Sigmoid colon (tissue), 7 donors: ENCODE data around the gene KCNJ16. TPM values are rescaled to one million over a fixed set of nuclear protein-coding genes. Genes with fewer than 3 reads are reported as not detected.

Experiments used
- DNase-seq: peaks from one replicate; pipeline ENCODE4 v3.0.0-alpha.2; 2019
- H3K27ac ChIP-seq, 4 donors: fragments of 200-600 bp; sonication (generic); one replicate each; pipeline ENCODE4 v1.5.1; 2016 to 2019; ENCODE audit warnings: mild to moderate bottlenecking in 1 of 4
- H3K27me3 ChIP-seq, 3 donors: fragments of 200-600 bp; sonication (generic); one replicate each; pipeline ENCODE4 v1.5.1; 2019; ENCODE audit warnings: mild to moderate bottlenecking in 1 of 3
- H3K36me3 ChIP-seq, 4 donors: fragments of 200-600 bp; sonication (generic); one replicate each; pipeline ENCODE4 v1.5.1; 2016 to 2019
- H3K4me1 ChIP-seq, 4 donors: fragments of 200-600 bp; sonication (generic); one replicate each; pipeline ENCODE4 v1.5.1; 2017 to 2019
- H3K4me3 ChIP-seq, 4 donors: fragments of 200-600 bp; sonication (generic); one replicate each; pipeline ENCODE4 v1.5.1; 2017 to 2019; ENCODE audit warnings: mild to moderate bottlenecking in 2 of 4, moderate library complexity in 1 of 4
- H3K9me3 ChIP-seq, 4 donors: fragments of 200-600 bp in 3 of 4; sonication (generic) in 3 of 4; one replicate each; pipeline versions ENCODE4 v1.5.1 to v1.6.1; 2013 to 2019
- CTCF ChIP-seq, 4 experiments: fragments of 450-650 bp in 3 of 4; fragments of 200-600 bp in 1 of 4; IDR thresholded peaks; one replicate each; pipeline ENCODE4 v1.5.1; 2016 to 2019; ENCODE audit warnings: antibody characterized with exemption in 4 of 4, mild to moderate bottlenecking in 3 of 4, moderate library complexity in 2 of 4
- EP300 ChIP-seq, 4 donors: sonication (generic); formaldehyde crosslinking; IDR thresholded peaks; one replicate each; pipeline ENCODE4 v1.6.1; 2017; ENCODE audit warnings: antibody characterized with exemption in 4 of 4
- POLR2A ChIP-seq, 2 donors: fragments of 450-650 bp; IDR thresholded peaks; one replicate each; pipeline ENCODE4 v1.6.1; 2016; ENCODE audit warnings: antibody characterized with exemption in 2 of 2, mild to moderate bottlenecking in 2 of 2, moderate library complexity in 2 of 2
- POLR2AphosphoS5 ChIP-seq, 4 donors: sonication (generic); formaldehyde crosslinking; IDR thresholded peaks; one replicate each; pipeline ENCODE4 v1.6.1; 2017; ENCODE audit warnings: antibody characterized with exemption in 4 of 4
- WGBS, 2 donors: extraction: QIAGEN DNeasy Blood & Tissue Kit; methylation state at CpG; one replicate each; pipeline ENCODE4 v1.1.7; 2013; 5-methylcytosine and 5-hydroxymethylcytosine counted together
- intact Hi-C: fragments of 100-400 bp; cut with DNase I; formaldehyde crosslinking; loops from one replicate; pipeline ENCODE4 v1.15.1; 2023
- polyA plus RNA-seq, 3 donors: library from polyadenylated mRNA; stranded (reverse); fragments of 200-250 nt; gene quantifications; one replicate each; pipeline ENCODE4 v1.2.3, GENCODE V29; 2013
- total RNA-seq, 4 donors: library from RNA; depleted of rRNA; stranded (reverse); fragments of >200 nt; gene quantifications; one replicate each; pipeline ENCODE4 v1.1.0, GENCODE V29; 2016
- donor health status: healthy with polysubstance abuse.
- donor health status: Bipolar disorder and iron deficiency.
- donor health status: healthy.

The KCNJ16 gene
- total and polyA plus RNA-seq, 7 donors = 0.07 to 0.28 TPM; not detected in 5

GRCh38 chr17:70096861-70097260 lies 21.8 kb downstream of the KCNJ16 start:
- Histone ChIP-seq H3K27ac (no peak overlapping the region), H3K4me3 (no peak overlapping the region), H3K9me3 (no peaks in the 10 kb centered on the region), H3K36me3 (no peaks in the 10 kb centered on the region), H3K4me1 (peaks cover 0 to 3% (median 2%) of the 10 kb centered on the region in 4 donors), H3K27me3 (no peaks in the 10 kb centered on the region)
- no peak for TF ChIP-seq CTCF (IDR thresholded peaks at IDR 0.05)
- TF ChIP-seq EP300 (IDR thresholded peaks at IDR 0.05) = no peak
- no peak for TF ChIP-seq POLR2A (IDR thresholded peaks at IDR 0.05)
- no peak for TF ChIP-seq POLR2AphosphoS5 (IDR thresholded peaks at IDR 0.05)
- whole genome bisulfite sequencing, 2 donors = 76% methylated on average over 8 of the region's 8 CpGs
- no peak for DNase-seq
- intact Hi-C loops = no loop called here

- 60 to 76% methylated on average over 2 of the region's 2 CpGs for whole genome bisulfite sequencing, 2 donors
- H3K4me3 ChIP-seq = no peak overlapping the region
- H3K27ac ChIP-seq = no peak overlapping the region
- H3K4me1 ChIP-seq = no peaks in the 10 kb centered on the region
- no peaks in the 10 kb centered on the region for H3K36me3 ChIP-seq
- intact Hi-C loops = no loop called here
- TF ChIP-seq POLR2AphosphoS5 (IDR thresholded peaks at IDR 0.05) (no peak), CTCF (IDR thresholded peaks at IDR 0.05) (no peak), POLR2A (IDR thresholded peaks at IDR 0.05) (no peak), EP300 (IDR thresholded peaks at IDR 0.05) (no peak)
- no peak for DNase-seq
- H3K9me3 ChIP-seq = no peaks in the 10 kb centered on the region
- no peaks in the 10 kb centered on the region for H3K27me3 ChIP-seq
Observed at GRCh38 chr17:70098030-70098429, 23.0 kb downstream of the KCNJ16 start.

GRCh38 chr17:70099294-70099693 lies 24.3 kb downstream of the KCNJ16 start:
- Histone ChIP-seq H3K27ac (no peak overlapping the region), H3K9me3 (no peaks in the 10 kb centered on the region), H3K4me3 (no peak overlapping the region), H3K27me3 (no peaks in the 10 kb centered on the region), H3K4me1 (no peaks in the 10 kb centered on the region), H3K36me3 (no peaks in the 10 kb centered on the region)
- intact Hi-C loops = no loop called here
- 77 to 89% methylated on average over 3 of the region's 3 CpGs for WGBS, 2 donors
- TF ChIP-seq POLR2AphosphoS5 (IDR thresholded peaks at IDR 0.05) = no peak
- TF ChIP-seq CTCF (IDR thresholded peaks at IDR 0.05) = no peak
- TF ChIP-seq POLR2A (IDR thresholded peaks at IDR 0.05) = no peak
- TF ChIP-seq EP300 (IDR thresholded peaks at IDR 0.05) = no peak
- DNase-seq = no peak

GRCh38 chr17:70099884-70100283 lies 24.9 kb downstream of the KCNJ16 start:
- no peaks in the 10 kb centered on the region for H3K9me3 ChIP-seq
- H3K4me1 ChIP-seq = no peaks in the 10 kb centered on the region
- intact Hi-C loops = no loop called here
- no peak overlapping the region for H3K27ac ChIP-seq
- no peaks in the 10 kb centered on the region for H3K36me3 ChIP-seq
- no peak for DNase-seq
- no peak overlapping the region for H3K4me3 ChIP-seq
- no peaks in the 10 kb centered on the region for H3K27me3 ChIP-seq
- 55 to 76% methylated on average over 5 of the region's 5 CpGs for WGBS, 2 donors
- TF ChIP-seq EP300 (IDR thresholded peaks at IDR 0.05) (no peak), POLR2A (IDR thresholded peaks at IDR 0.05) (no peak), CTCF (IDR thresholded peaks at IDR 0.05) (no peak), POLR2AphosphoS5 (IDR thresholded peaks at IDR 0.05) (no peak)

GRCh38 chr17:70100983-70101382 lies 26.0 kb downstream of the KCNJ16 start:
- WGBS, 2 donors = 89 to 97% methylated on average over 1 of the region's 1 CpG
- intact Hi-C loops = no loop called here
- H3K4me1 ChIP-seq = no peaks in the 10 kb centered on the region
- TF ChIP-seq CTCF (IDR thresholded peaks at IDR 0.05) (no peak), POLR2AphosphoS5 (IDR thresholded peaks at IDR 0.05) (no peak), EP300 (IDR thresholded peaks at IDR 0.05) (no peak), POLR2A (IDR thresholded peaks at IDR 0.05) (no peak)
- H3K27me3 ChIP-seq = no peaks in the 10 kb centered on the region
- DNase-seq = no peak
- no peaks in the 10 kb centered on the region for H3K36me3 ChIP-seq
- no peaks in the 10 kb centered on the region for H3K9me3 ChIP-seq
- no peak overlapping the region for H3K27ac ChIP-seq
- no peak overlapping the region for H3K4me3 ChIP-seq
